ENCODE results near the gene NSD2.

DNA sequence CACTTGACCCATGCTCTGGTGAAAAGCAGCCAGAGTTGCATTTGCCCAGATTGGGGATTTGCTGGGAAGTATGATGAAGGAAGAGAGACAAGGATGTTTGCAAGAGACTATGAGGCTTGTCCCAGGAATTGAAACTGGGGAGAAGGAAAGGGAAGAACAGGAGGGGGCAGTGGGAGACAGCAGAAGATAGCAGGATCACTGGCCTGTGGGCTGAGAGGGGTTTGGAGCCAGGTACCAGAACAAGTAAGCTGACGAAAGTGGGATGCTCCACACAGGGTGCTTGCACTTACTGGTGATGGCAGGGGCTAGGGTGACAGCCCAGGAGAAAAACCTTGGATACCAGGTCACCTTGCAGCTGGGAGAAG, 11.8 kb upstream of the NSD2 start:
- TF ChIP-seq CTCF (IDR thresholded peaks at IDR 0.05; ENCODE audit: borderline replicate concordance, extremely low read depth, low read length, poor library complexity, severe bottlenecking) (no peak), EZH2 (IDR thresholded peaks at IDR 0.05; ENCODE audit: borderline replicate concordance, low read depth, low read length, severe bottlenecking) (no peak)

Data from DND-41 (cell line).